Measurements from ENCODE around the gene ELAVL1. TPM values are rescaled to one million over a fixed set of nuclear protein-coding genes. Genes with fewer than 3 reads are reported as not detected.
"Not testable (repeated sequence)": the region's sequence is repeated elsewhere in the genome, so short reads cannot be mapped to it uniquely, and the experiment has no call there.

ELAVL1 gene
- total RNA-seq, 1 experiment from 2014 or later: 85.4 TPM

DNA sequence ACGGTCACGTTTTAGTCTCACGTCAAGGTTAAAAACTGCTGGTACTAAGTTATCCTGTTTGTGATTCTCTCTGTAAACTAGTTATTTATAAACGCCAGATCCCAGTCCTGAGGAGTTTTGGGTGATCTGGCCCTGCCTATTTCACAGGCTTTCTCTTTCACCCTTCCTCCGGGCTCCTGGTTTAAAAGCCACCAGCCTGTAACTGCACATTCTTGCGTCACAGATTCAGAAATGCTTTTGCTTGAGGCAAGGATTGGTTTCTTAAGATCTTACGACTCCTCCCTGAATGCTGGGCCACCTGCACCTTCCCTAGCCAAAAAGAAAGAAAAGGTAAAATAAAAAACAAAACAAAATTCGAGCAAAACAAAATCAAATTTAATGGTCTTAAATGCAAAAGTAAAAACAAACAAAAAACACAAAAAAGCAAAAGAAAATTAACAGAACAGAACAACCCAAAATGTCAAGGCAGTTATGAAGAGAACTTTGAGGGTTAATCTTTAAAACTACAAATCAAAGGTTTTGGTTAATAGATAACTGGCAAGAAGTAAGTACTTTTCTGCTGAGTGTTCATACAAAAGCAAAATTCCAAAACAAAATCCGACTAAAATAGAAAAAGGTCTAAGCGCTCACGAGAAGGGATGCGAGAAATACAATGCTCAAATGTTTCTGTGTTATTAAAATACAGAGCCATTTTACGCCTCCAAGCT lies 43.4 kb downstream of the ELAVL1 start:
- H3K27me3 ChIP-seq (ENCODE audit: control insufficient read depth, insufficient read depth, low read length): no peaks in the 10 kb centered on the region
- peaks cover 30% of the 10 kb centered on the region for H3K36me3 ChIP-seq (replicated peaks; ENCODE audit: control insufficient read depth, insufficient read depth, low read length)
- DNase-seq: no peak
- no peak overlapping the region for H3K4me3 ChIP-seq (ENCODE audit: insufficient read depth, low read depth, low read length)

DNA sequence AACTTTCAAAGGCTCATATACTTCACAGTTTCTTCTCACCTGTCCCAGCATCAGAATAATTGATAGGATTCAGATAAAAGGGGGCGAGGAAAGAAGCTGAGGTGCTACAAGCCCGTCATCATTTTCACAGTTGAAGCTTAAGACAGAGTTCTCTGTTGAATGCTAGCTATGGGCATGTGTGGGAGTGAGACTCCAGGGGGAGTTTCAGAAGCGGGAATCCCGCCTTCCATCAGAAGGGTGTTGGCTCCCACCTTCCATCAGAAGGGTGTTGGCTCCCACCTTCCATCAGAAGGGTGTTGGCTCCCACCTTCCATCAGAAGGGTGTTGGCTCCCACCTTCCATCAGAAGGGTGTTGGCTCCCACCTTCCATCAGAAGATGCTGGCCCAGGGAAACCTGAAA lies 44.4 kb downstream of the ELAVL1 start:
- H3K36me3 ChIP-seq (replicated peaks; ENCODE audit: control insufficient read depth, insufficient read depth, low read length): peaks cover 26% of the 10 kb centered on the region
- DNase-seq; H3K27me3 ChIP-seq (ENCODE audit: control insufficient read depth, insufficient read depth, low read length); H3K4me3 ChIP-seq (ENCODE audit: insufficient read depth, low read depth, low read length): not testable (repeated sequence)

DNA sequence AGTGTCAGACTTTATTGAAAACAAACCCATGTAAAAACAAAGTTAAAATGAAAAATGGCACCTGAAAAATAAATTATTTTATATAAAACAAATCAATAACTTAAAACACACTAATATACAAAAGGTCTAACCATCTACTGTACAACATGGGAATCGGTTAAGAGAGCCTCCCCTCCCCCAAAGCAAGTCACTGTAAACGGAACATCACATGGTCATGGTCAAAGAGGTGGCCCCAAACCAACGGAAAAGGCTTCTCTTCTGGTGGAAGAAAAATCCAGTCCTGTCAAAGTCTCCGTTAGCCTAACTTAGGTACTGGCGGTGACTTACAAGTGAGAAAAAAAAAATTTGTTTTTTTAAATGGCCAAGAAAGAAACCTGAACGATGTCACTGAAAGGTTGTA lies 46.2 kb downstream of the ELAVL1 start:
- no peaks in the 10 kb centered on the region for H3K27me3 ChIP-seq (ENCODE audit: control insufficient read depth, insufficient read depth, low read length)
- H3K4me3 ChIP-seq (ENCODE audit: insufficient read depth, low read depth, low read length): no peak overlapping the region
- DNase-seq: no peak
- peaks cover 20% of the 10 kb centered on the region for H3K36me3 ChIP-seq (replicated peaks; ENCODE audit: control insufficient read depth, insufficient read depth, low read length)

DNA sequence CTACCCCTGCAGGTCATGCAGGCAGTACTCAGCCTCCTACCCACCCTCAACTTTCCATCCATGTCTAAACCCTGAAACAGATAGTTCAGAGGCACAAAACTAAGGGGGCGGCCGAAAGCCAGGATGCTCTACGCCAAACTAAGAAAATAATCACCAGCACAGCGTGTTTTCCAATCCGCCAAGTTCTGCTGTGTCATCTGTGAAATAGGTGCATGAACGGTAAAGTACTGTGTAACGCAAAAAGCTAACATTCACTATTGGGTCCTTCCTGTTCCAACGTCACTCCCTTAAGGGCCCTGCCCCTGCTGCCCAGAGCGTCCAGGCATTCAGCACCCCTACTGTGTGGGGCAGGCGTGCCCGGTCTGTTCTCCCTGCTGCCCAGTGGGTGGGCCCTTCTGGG lies 49.7 kb downstream of the ELAVL1 start:
- no peak for DNase-seq
- Histone ChIP-seq H3K4me3 (ENCODE audit: insufficient read depth, low read depth, low read length) (no peak overlapping the region), H3K27me3 (ENCODE audit: control insufficient read depth, insufficient read depth, low read length) (no peaks in the 10 kb centered on the region), H3K36me3 (replicated peaks; ENCODE audit: control insufficient read depth, insufficient read depth, low read length) (peaks cover under 1% of the 10 kb centered on the region)

DNA sequence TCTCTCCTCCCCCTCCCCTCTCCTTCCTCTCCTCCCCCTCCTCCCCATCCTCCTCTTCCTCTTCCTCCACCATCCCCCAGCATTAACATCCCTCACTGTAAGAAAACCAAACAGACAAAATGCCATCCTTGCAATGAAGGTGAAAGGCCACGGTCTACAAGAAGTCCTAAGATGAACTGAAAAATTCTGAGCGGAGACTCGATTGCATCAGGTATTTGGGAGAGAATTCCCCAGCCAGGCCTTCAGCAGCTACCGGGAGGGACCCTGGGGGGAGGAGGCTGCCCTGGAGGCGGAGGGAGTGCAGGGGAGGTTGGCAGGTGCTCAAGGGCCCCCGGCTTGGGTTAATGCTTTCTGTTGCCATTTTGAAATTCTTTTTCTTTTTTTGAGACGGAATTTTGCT lies 51.9 kb downstream of the ELAVL1 start:
- no peak for DNase-seq
- H3K27me3 ChIP-seq (ENCODE audit: control insufficient read depth, insufficient read depth, low read length): no peaks in the 10 kb centered on the region
- no peak overlapping the region for H3K4me3 ChIP-seq (ENCODE audit: insufficient read depth, low read depth, low read length)
- no peaks in the 10 kb centered on the region for H3K36me3 ChIP-seq (replicated peaks; ENCODE audit: control insufficient read depth, insufficient read depth, low read length)

DNA sequence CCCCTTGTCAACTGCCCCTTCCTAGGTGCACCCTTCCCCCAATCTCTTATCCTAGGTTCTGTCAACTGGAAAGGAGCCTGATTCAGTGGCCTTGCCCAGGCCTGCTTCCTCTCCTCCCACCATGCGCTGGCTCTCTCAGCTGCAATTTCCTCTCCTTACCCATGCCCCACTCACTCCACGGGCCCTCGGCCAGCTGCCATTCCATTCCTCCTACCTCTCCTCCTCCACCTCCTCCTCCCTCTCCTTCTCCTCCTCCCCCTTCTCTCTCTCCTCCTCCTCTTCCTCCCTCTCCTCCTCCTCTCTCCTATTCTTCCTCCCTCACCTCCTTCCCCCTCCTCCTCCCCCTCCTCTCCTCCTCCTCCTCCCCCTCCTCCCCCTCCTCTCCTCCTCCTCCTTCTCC lies 52.4 kb downstream of the ELAVL1 start:
- Histone ChIP-seq H3K27me3 (ENCODE audit: control insufficient read depth, insufficient read depth, low read length) (no peaks in the 10 kb centered on the region), H3K4me3 (ENCODE audit: insufficient read depth, low read depth, low read length) (no peak overlapping the region), H3K36me3 (replicated peaks; ENCODE audit: control insufficient read depth, insufficient read depth, low read length) (no peaks in the 10 kb centered on the region)
- DNase-seq: no peak

DNA sequence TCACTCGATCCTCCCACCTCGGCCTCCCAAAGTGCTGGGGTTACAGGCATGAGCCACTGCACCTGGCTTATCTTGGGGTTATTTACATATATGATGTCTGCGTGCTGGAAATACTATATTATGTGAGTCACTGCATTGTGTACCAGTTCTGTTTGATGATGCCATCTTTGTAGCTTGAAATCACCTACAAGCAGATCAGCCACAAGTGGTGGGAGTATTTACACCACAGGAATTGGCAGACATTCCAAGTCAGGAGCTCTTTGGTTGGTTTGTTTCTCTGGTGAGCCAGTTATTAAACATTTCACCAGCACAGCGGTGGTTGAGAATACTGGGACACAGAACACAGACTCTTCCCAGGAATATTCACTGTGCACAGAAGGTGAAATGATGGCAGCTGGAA lies 57.5 kb downstream of the ELAVL1 start:
- no peaks in the 10 kb centered on the region for H3K36me3 ChIP-seq (replicated peaks; ENCODE audit: control insufficient read depth, insufficient read depth, low read length)
- DNase-seq: no peak
- H3K4me3 ChIP-seq (ENCODE audit: insufficient read depth, low read depth, low read length): no peak overlapping the region
- no peaks in the 10 kb centered on the region for H3K27me3 ChIP-seq (ENCODE audit: control insufficient read depth, insufficient read depth, low read length)

DNA sequence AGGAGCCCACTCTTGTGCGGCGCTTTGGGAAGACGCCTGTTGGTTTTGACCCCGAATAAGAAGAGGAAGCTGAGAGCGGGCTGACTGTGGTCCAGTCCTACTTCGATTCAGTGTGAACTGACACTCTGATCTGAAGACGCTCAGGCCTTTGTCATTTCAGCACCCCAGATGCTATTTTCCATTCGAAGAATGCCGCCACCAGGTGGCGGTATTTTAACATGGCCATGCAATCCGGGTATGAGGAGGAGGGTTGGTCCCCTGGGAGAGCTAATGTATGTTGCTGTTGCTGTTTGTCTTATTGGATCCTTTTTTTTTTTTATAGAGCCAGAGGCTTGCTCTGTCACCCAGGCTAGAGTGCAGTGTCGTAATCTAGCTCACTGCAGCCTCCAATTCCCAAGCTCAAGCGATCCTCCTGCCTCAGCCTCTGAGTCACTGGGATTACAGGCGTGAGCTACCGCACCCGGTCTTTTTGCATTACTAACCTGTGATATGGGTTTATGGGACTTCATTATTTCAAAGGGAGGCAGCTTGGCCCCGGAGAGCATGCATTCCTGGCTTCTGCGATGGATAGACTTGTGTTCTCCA lies 61.2 kb downstream of the ELAVL1 start:
- Histone ChIP-seq H3K36me3 (replicated peaks; ENCODE audit: control insufficient read depth, insufficient read depth, low read length) (peaks cover 8% of the 10 kb centered on the region), H3K4me3 (ENCODE audit: insufficient read depth, low read depth, low read length) (peak overlapping the region; percentile 69), H3K27me3 (ENCODE audit: control insufficient read depth, insufficient read depth, low read length) (no peaks in the 10 kb centered on the region)
- DNase-seq: peak; percentile 89

DNA sequence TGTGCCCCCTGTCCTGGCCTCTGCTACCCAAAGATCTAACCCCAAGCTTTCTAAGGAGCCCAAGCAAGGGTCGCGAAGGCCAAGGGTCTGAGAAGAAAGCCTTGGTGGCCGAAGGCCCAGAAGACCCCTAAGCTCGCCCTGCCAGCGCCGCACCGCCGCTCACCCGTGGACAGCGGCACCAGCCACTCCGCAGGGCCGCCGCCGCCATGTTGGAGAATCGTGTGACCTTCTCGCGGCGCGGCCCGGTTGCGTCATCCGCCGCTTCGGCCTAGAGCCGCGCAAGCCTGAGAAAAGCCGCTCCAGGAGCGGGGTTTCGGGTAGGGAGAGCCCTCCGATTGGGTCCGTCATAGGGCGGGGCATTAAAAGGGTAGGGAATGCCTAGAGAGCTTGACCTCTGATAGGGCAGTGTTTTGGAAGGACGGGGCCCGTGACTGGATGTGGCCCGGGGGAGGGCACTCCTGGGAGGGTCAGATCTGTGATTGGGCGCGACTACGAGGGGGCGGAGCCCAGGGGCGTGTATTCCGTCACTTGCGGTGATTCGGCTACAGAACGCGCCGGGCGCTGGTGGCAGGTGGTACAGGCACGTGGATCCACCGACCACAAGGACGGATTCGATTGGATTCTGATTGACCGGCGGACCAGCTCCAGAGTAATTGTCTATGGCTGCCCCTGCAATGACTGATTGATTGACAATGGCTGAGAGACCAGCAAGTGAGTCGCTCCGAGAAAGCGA lies 61.8 kb downstream of the ELAVL1 start, which contains the start of gene TIMM44:
TSS of gene TIMM44 (minus strand) at position 223 of the 733 bp plus-strand sequence. CDS start at position 208, 15 bp downstream.
- Histone ChIP-seq H3K27me3 (ENCODE audit: control insufficient read depth, insufficient read depth, low read length) (no peaks in the 10 kb centered on the region), H3K36me3 (replicated peaks; ENCODE audit: control insufficient read depth, insufficient read depth, low read length) (peaks cover 8% of the 10 kb centered on the region), H3K4me3 (ENCODE audit: insufficient read depth, low read depth, low read length) (peak within 1 kb of the TSS; percentile 91)
- DNase-seq: peak; percentile 99

DNA sequence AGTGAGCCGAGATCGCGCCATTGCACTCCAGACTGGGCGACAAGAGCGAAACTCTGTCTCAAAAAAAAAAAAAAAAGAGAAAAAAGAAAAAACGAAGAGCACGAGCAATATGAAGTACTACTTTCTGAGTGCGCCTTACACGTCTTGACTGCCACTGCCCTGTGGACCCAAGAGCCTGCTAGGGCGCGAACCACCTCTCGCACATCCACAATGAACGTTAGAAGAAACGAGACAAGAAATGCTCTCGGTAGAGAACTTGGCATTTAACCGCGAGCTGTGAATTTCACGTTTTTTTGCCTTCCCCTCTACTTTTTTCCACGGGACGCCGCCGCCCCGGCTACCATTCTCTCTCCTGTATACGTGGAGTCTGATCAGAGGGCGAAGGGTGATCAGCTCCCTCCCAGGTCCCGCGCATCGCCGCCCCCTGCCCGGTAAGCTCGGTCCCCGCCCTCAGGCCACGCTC lies 62.4 kb downstream of the ELAVL1 start:
- DNase-seq: no peak
- Histone ChIP-seq H3K36me3 (replicated peaks; ENCODE audit: control insufficient read depth, insufficient read depth, low read length) (peaks cover 8% of the 10 kb centered on the region), H3K27me3 (ENCODE audit: control insufficient read depth, insufficient read depth, low read length) (no peaks in the 10 kb centered on the region), H3K4me3 (ENCODE audit: insufficient read depth, low read depth, low read length) (peak overlapping the region; percentile 91)

DNA sequence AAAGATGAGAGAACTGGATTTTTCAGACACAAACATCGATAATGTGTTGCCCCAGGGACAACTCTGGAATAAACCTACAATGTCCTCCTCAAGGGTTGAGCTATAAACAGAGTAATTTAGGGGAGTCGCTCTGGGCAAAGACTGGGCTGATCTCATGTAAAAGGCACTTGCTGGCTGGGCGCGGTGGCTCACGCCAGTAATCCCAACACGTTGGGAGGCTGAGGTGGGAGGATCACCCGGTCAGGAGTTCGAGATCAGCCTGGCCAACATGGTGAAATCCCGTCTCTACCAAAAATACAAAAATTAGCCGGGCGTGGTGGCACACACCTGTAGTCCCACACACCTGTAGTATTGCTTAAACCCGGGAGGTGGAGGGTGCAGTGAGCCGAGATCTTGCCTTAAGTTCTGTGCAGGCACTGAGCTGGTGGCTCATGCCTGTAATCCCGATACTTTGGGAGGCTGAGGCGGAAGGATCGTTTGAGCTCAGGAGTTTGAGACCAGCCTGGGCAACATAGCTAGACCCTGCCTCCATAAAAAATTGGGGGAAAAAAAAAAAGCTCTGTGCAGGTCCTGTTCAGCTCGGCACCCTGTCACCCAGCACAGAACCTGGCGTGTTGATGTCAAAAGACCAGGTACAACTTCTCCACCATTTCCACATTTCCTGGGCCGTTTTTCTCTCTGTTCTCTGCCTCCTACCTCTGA lies 63.4 kb downstream of the ELAVL1 start:
- Histone ChIP-seq H3K4me3 (ENCODE audit: insufficient read depth, low read depth, low read length) (no peak overlapping the region), H3K27me3 (ENCODE audit: control insufficient read depth, insufficient read depth, low read length) (no peaks in the 10 kb centered on the region), H3K36me3 (replicated peaks; ENCODE audit: control insufficient read depth, insufficient read depth, low read length) (peaks cover 14% of the 10 kb centered on the region)
- no peak for DNase-seq

DNA sequence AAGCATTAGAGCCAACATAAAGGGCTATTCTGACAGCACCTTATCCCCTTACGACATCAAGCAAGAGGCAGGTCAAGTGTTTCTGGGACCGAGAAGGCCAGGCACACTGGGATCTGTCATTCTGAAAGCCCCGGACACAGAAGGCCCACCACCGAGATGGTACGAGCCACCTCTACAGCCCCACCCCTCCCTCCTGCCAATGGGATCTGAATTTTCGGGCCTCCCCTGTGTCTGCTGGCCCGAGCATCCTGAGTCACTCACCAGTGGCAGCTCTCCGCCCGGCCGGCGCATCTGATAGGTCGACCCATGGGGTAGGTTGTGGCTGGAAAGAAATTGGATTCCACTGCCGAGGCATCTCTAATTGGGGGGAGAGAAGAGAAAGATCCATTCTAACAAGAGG lies 64.6 kb downstream of the ELAVL1 start:
- Histone ChIP-seq H3K36me3 (replicated peaks; ENCODE audit: control insufficient read depth, insufficient read depth, low read length) (peaks cover 16% of the 10 kb centered on the region), H3K27me3 (ENCODE audit: control insufficient read depth, insufficient read depth, low read length) (no peaks in the 10 kb centered on the region), H3K4me3 (ENCODE audit: insufficient read depth, low read depth, low read length) (no peak overlapping the region)
- DNase-seq: no peak

DNA sequence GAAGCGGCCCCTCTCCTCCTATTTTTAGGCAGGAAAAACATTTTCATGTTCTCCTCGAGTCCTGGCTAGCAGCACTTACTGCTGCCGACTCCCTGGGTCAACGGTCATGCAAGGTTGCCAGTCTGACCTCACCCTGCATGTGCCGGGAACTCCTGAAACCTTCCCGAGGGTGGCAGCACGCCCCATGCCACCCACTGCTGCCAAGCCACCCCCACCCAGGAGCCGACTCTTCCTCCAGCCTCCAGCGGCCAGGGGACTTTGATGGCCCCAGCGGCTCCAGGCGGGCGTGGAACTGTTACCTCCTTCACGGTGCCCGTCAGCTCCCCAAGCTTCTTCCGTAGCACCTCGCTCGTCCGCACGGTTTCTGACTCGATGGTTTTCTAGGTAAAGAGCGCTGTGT lies 70.7 kb downstream of the ELAVL1 start:
- peaks cover 30% of the 10 kb centered on the region for H3K36me3 ChIP-seq (replicated peaks; ENCODE audit: control insufficient read depth, insufficient read depth, low read length)
- H3K4me3 ChIP-seq (ENCODE audit: insufficient read depth, low read depth, low read length): no peak overlapping the region
- H3K27me3 ChIP-seq (ENCODE audit: control insufficient read depth, insufficient read depth, low read length): no peaks in the 10 kb centered on the region
- no peak for DNase-seq

DNA sequence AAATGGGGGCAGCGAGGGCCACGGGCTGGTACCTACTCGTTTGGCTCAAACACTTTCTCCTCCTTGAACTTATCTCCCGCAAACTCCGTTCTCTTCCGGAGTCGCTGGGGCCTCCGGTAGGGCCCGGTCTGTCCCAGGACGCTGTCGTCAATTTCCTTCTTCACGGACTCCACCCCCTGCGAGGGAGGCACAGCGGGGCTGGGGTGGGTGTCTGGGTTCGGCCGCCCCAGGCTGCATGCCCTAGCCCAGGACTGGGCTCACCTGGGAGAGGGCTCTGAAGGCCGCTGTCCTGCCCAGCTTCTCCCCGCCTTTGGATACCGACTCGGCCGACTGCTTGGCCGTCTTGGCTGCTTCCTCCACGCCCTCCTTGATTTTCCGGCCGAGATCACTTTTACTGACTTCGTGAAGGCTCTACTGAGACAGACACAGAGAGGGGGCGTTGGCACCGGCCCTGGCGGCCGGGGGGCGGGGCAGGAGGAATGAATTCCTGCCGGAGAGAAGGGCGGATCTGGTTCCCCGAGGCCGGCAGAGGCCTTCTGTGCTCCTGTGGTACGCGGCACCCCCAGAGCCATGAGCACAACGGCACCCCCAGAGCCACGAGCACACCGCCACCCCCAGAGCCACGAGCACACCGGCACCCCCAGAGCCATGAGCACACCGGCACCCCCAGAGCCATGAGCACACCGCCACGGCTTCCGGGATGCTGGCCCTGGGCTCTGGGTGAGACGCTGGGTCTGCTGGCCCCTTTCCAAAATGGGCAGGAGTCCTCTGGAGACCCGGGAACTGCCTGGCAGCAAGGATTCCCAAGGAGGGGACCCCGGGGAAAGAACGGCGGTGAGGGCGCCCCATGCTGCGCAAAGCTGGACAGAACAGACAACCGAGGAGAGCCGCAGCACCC lies 71.4 kb downstream of the ELAVL1 start:
- peaks cover 30% of the 10 kb centered on the region for H3K36me3 ChIP-seq (replicated peaks; ENCODE audit: control insufficient read depth, insufficient read depth, low read length)
- peak; percentile 45 for DNase-seq
- no peak overlapping the region for H3K4me3 ChIP-seq (ENCODE audit: insufficient read depth, low read depth, low read length)
- no peaks in the 10 kb centered on the region for H3K27me3 ChIP-seq (ENCODE audit: control insufficient read depth, insufficient read depth, low read length)

Data from H7 (cell line).